ENCODE results near the gene LAMP1.
"Not testable (repeated sequence)": the region's sequence is repeated elsewhere in the genome, so short reads cannot be mapped to it uniquely, and the experiment has no call there.

LAMP1 gene

GRCh38 chr13:113337556-113337955, 40.5 kb downstream of the LAMP1 start:
- Histone ChIP-seq H3K36me3 (peaks cover 15% of the 10 kb centered on the region), H3K4me3 (ENCODE audit: low read depth, low read length) (no peak overlapping the region), H3K27ac (no peak overlapping the region), H3K9me3 (ENCODE audit: severe bottlenecking) (no peaks in the 10 kb centered on the region), H3K27me3 (ENCODE audit: insufficient read depth, low read depth, severe bottlenecking) (no peaks in the 10 kb centered on the region)
- TF ChIP-seq CTCF (IDR thresholded peaks at IDR 0.05; ENCODE audit: low read depth, low read length) = no peak
- no peak for DNase-seq

GRCh38 chr13:113337976-113338375, 40.9 kb downstream of the LAMP1 start:
- Histone ChIP-seq H3K9me3 (ENCODE audit: severe bottlenecking) (no peaks in the 10 kb centered on the region), H3K27ac (no peak overlapping the region), H3K36me3 (peaks cover 19% of the 10 kb centered on the region), H3K4me3 (ENCODE audit: low read depth, low read length) (no peak overlapping the region), H3K27me3 (ENCODE audit: insufficient read depth, low read depth, severe bottlenecking) (no peaks in the 10 kb centered on the region)
- DNase-seq = no peak
- no peak for TF ChIP-seq CTCF (IDR thresholded peaks at IDR 0.05; ENCODE audit: low read depth, low read length)

- H3K4me3 ChIP-seq (ENCODE audit: low read depth, low read length) = no peak overlapping the region
- TF ChIP-seq CTCF (IDR thresholded peaks at IDR 0.05; ENCODE audit: low read depth, low read length) = no peak
- no peak overlapping the region for H3K27ac ChIP-seq
Observed at GRCh38 chr13:113338451-113338850, 41.4 kb downstream of the LAMP1 start.

GRCh38 chr13:113342820-113343691, 46.0 kb downstream of the LAMP1 start:
- H3K4me3 ChIP-seq (ENCODE audit: low read depth, low read length) = no peak overlapping the region
- no peak for DNase-seq

More at GRCh38 chr13:113338451-113338850, 41.4 kb downstream of the LAMP1 start:
- H3K27me3 ChIP-seq (ENCODE audit: insufficient read depth, low read depth, severe bottlenecking) = no peaks in the 10 kb centered on the region
- H3K9me3 ChIP-seq (ENCODE audit: severe bottlenecking) = no peaks in the 10 kb centered on the region
- peaks cover 24% of the 10 kb centered on the region for H3K36me3 ChIP-seq
- DNase-seq = no peak

GRCh38 chr13:113343692-113343968, 46.6 kb downstream of the LAMP1 start:
- H3K27ac ChIP-seq = no peak overlapping the region
- peaks cover 7% of the 10 kb centered on the region for H3K9me3 ChIP-seq (ENCODE audit: severe bottlenecking)
- H3K4me3 ChIP-seq (ENCODE audit: low read depth, low read length) = no peak overlapping the region
- DNase-seq = no peak
- H3K27me3 ChIP-seq (ENCODE audit: insufficient read depth, low read depth, severe bottlenecking) = no peaks in the 10 kb centered on the region
- TF ChIP-seq CTCF (IDR thresholded peaks at IDR 0.05; ENCODE audit: low read depth, low read length) = no peak
- peaks cover 33% of the 10 kb centered on the region for H3K36me3 ChIP-seq

More at GRCh38 chr13:113342820-113343691, 46.0 kb downstream of the LAMP1 start:
- no peak for TF ChIP-seq CTCF (IDR thresholded peaks at IDR 0.05; ENCODE audit: low read depth, low read length)
- H3K9me3 ChIP-seq (ENCODE audit: severe bottlenecking) = peaks cover 1% of the 10 kb centered on the region
- H3K27me3 ChIP-seq (ENCODE audit: insufficient read depth, low read depth, severe bottlenecking) = no peaks in the 10 kb centered on the region
- H3K27ac ChIP-seq = no peak overlapping the region
- H3K36me3 ChIP-seq = peaks cover 32% of the 10 kb centered on the region

GRCh38 chr13:113345486-113345885, 48.4 kb downstream of the LAMP1 start:
- no peak overlapping the region for H3K4me3 ChIP-seq (ENCODE audit: low read depth, low read length)
- H3K9me3 ChIP-seq (ENCODE audit: severe bottlenecking) = peaks cover 7% of the 10 kb centered on the region
- no peak for DNase-seq
- no peak for TF ChIP-seq CTCF (IDR thresholded peaks at IDR 0.05; ENCODE audit: low read depth, low read length)
- peaks cover 51% of the 10 kb centered on the region for H3K36me3 ChIP-seq
- H3K27me3 ChIP-seq (ENCODE audit: insufficient read depth, low read depth, severe bottlenecking) = no peaks in the 10 kb centered on the region
- H3K27ac ChIP-seq = no peak overlapping the region

GRCh38 chr13:113347736-113348225, 50.7 kb downstream of the LAMP1 start:
- not testable (repeated sequence) for H3K27ac ChIP-seq; DNase-seq; H3K27me3 ChIP-seq (ENCODE audit: insufficient read depth, low read depth, severe bottlenecking); H3K9me3 ChIP-seq (ENCODE audit: severe bottlenecking); H3K4me3 ChIP-seq (ENCODE audit: low read depth, low read length)
- H3K36me3 ChIP-seq = peaks cover 58% of the 10 kb centered on the region

Measured in WERI-Rb-1 (cell line).